ENCODE data around the gene DISC1.

Gene DISC1

GRCh38 chr1:231971397-231972110 is 345.0 kb downstream of the DISC1 start:
- DNase-seq = peak in 1 of 2 donors; percentile 22

GRCh38 chr1:231972111-231972445 is 345.5 kb downstream of the DISC1 start:
- DNase-seq = no peak

- DNase-seq = no peak
Measured at GRCh38 chr1:231973830-231974229, 347.2 kb downstream of the DISC1 start.

- DNase-seq = no peak
Measured at GRCh38 chr1:231976231-231976630, 349.6 kb downstream of the DISC1 start.

- DNase-seq = no peak
Measured at GRCh38 chr1:231981675-231982074, 355.1 kb downstream of the DISC1 start.

- no peak for DNase-seq
Measured at GRCh38 chr1:231982871-231983587, 356.4 kb downstream of the DISC1 start.

- DNase-seq = no peak
Measured at GRCh38 chr1:231983588-231984193, 357.1 kb downstream of the DISC1 start.

GRCh38 chr1:231985296-231986023 is 358.9 kb downstream of the DISC1 start:
- DNase-seq = no peak

- no peak for DNase-seq
Measured at GRCh38 chr1:231986631-231987336, 360.2 kb downstream of the DISC1 start.

GRCh38 chr1:231990388-231990787 is 363.8 kb downstream of the DISC1 start:
- peak in 1 of 2 donors; percentile 5 for DNase-seq

GRCh38 chr1:231991231-231991630 is 364.6 kb downstream of the DISC1 start:
- DNase-seq = no peak

GRCh38 chr1:231993968-231994455 is 367.4 kb downstream of the DISC1 start:
- DNase-seq = no peak

- DNase-seq = no peak
Measured at GRCh38 chr1:231998791-231999190, 372.2 kb downstream of the DISC1 start.

- DNase-seq = no peak
Measured at GRCh38 chr1:232005300-232005699, 378.7 kb downstream of the DISC1 start.

- no peak for DNase-seq
Measured at GRCh38 chr1:232009741-232010140, 383.2 kb downstream of the DISC1 start.

GRCh38 chr1:232011961-232012360 is 385.4 kb downstream of the DISC1 start:
- DNase-seq = no peak

GRCh38 chr1:232012773-232013386 is 386.3 kb downstream of the DISC1 start:
- DNase-seq = no peak

GRCh38 chr1:232014941-232015340 is 388.4 kb downstream of the DISC1 start:
- DNase-seq = no peak

- DNase-seq = no peak
Measured at GRCh38 chr1:232016616-232017015, 390.0 kb downstream of the DISC1 start.

- DNase-seq = no peak
Measured at GRCh38 chr1:232017057-232017456, 390.5 kb downstream of the DISC1 start.

- DNase-seq = no peak
Measured at GRCh38 chr1:232017759-232018158, 391.2 kb downstream of the DISC1 start.
